HG03571 (cell line): ENCODE measurements around the gene YPEL1.
"Not testable (repeated sequence)": the region's sequence is repeated elsewhere in the genome, so short reads cannot be mapped to it uniquely, and the experiment has no call there.

ENCODE experiments used
- ATAC-seq: cut with Tn5 transposase; IDR thresholded peaks from one replicate; pipeline ENCODE4 v1.9.1; 2021; ENCODE audit not compliant: unreplicated experiment

The YPEL1 gene

GRCh38 chr22:21724496-21724895 lies 11.1 kb downstream of the YPEL1 start:
- not testable (repeated sequence) for ATAC-seq

- ATAC-seq, result not testable (repeated sequence)
These were observed 14.3 kb downstream of the YPEL1 start for GRCh38 chr22:21721195-21721852.

GRCh38 chr22:21720191-21720859 lies 15.3 kb downstream of the YPEL1 start:
- not testable (repeated sequence) for ATAC-seq

- ATAC-seq, result no peak
These were observed 16.6 kb downstream of the YPEL1 start for GRCh38 chr22:21719024-21719423.

GRCh38 chr22:21718499-21718898 lies 17.1 kb downstream of the YPEL1 start:
- no peak for ATAC-seq

- not testable (repeated sequence) for ATAC-seq
These were observed 19.0 kb downstream of the YPEL1 start for GRCh38 chr22:21716395-21717122.

GRCh38 chr22:21714786-21715185 lies 20.8 kb downstream of the YPEL1 start:
- no peak for ATAC-seq

- no peak for ATAC-seq
These were observed 21.4 kb downstream of the YPEL1 start for GRCh38 chr22:21714059-21714770.

- no peak for ATAC-seq
These were observed 22.1 kb downstream of the YPEL1 start for GRCh38 chr22:21713428-21714058.

- ATAC-seq, result no peak
These were observed 22.7 kb downstream of the YPEL1 start for GRCh38 chr22:21712751-21713427.

GRCh38 chr22:21711851-21712250 lies 23.7 kb downstream of the YPEL1 start:
- ATAC-seq, result no peak

GRCh38 chr22:21710156-21710555 lies 25.4 kb downstream of the YPEL1 start:
- ATAC-seq, result no peak

- no peak for ATAC-seq
These were observed 25.9 kb downstream of the YPEL1 start for GRCh38 chr22:21709688-21710087.

- ATAC-seq, result no peak
These were observed 26.6 kb downstream of the YPEL1 start for GRCh38 chr22:21708960-21709359.

- ATAC-seq, result no peak
These were observed 27.9 kb downstream of the YPEL1 start for GRCh38 chr22:21707677-21708076.

GRCh38 chr22:21703684-21704316 lies 31.8 kb downstream of the YPEL1 start:
- no peak for ATAC-seq

- ATAC-seq, result no peak
These were observed 32.6 kb downstream of the YPEL1 start for GRCh38 chr22:21702700-21703683.

- no peak for ATAC-seq
These were observed 33.5 kb downstream of the YPEL1 start for GRCh38 chr22:21702094-21702493.
